Astrocyte of the spinal cord (primary cell): ENCODE data around the gene SPAAR.
"Not testable (repeated sequence)": the region's sequence is repeated elsewhere in the genome, so short reads cannot be mapped to it uniquely, and the experiment has no call there.

Experiments
- DNase-seq: peaks from one replicate; pipeline ENCODE4 v3.0.0; 2011; ENCODE audit warnings: low read depth, low spot score
- H3K4me3 ChIP-seq: 2 replicates; pipeline ENCODE4 v1.5.1; 2011; ENCODE audit warnings: low read depth, mild to moderate bottlenecking, low read length, moderate library complexity
- CTCF ChIP-seq: IDR thresholded peaks from 2 replicates; pipeline ENCODE4 v1.5.1; 2012; ENCODE audit warnings: low read depth, mild to moderate bottlenecking, low read length, inconsistent platforms
- in situ Hi-C: cut with HindIII; loops from 2 replicates; pipeline ENCODE4 v1.10.0; 2017; ENCODE audit warnings: low sequenced_read_pairs

SPAAR gene

DNA sequence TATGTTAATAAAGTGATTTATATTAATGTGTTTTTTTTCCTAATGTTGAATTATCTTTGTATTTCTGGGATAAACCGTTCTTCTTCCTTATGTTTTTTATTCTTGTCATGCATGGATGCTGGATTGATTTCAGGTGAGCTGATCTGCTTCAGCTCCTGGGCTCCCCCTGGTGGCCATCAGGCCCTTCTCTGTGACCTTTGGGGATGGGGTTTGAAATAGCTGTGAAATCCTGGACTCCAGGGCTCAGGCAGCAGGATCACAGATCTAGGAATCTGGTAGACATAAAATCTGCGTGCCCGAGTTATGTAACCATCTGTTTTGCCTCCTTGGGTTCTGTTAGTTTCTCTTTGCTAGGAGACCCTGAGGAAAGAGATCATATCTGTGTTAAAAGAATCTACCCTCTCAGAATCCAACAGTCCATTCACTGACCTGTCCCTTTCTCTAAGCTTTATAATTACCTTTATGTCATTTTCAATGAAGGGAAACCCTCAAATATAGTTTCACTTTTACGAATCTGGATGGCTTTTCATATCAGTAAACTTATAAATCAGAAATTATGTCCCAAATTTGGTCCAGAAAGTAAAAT lies 26.9 kb upstream of the SPAAR start:
- in situ Hi-C loops: no loop called here
- TF ChIP-seq CTCF: peak; percentile 98
- peak; percentile 76 for DNase-seq
- H3K4me3 ChIP-seq: no peak overlapping the region

DNA sequence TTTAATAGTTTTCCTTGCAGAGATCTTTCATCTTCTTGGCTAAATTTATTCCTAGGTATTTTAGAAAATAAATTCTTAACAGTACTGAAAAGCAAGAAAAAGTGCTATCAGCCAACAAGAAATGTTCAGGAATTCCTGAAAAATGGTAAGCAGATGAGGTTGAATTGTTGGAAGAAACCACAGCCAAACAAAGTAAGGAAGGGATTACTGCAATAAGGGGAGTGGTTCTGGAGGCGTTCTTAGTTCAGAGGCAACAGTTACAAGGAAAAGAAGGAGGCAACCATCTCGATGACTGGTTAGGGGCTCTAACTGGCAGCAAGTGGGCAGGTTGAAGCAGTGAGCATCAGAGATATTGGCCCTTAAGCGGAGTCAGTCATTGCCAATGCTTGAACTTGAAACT lies 26.3 kb upstream of the SPAAR start:
- in situ Hi-C loops: no loop called here
- no peak overlapping the region for H3K4me3 ChIP-seq
- no peak for TF ChIP-seq CTCF
- DNase-seq: no peak

- H3K4me3 ChIP-seq, DNase-seq, in situ Hi-C loops: not testable (repeated sequence)
These were observed 24.4 kb upstream of the SPAAR start for GRCh38 chr9:35884908-35885307.

GRCh38 chr9:35891646-35892045 lies 17.6 kb upstream of the SPAAR start:
- in situ Hi-C loops: no loop called here
- no peak for DNase-seq
- no peak overlapping the region for H3K4me3 ChIP-seq
- TF ChIP-seq CTCF: no peak

- in situ Hi-C loops: no loop called here
- no peak for DNase-seq
- no peak overlapping the region for H3K4me3 ChIP-seq
- TF ChIP-seq CTCF: no peak
These were observed 17.2 kb upstream of the SPAAR start for GRCh38 chr9:35892051-35892450.

- no peak for DNase-seq
- no peak overlapping the region for H3K4me3 ChIP-seq
- in situ Hi-C loops: no loop called here
- TF ChIP-seq CTCF: no peak
These were observed 12.7 kb upstream of the SPAAR start for GRCh38 chr9:35896570-35896969.

DNA sequence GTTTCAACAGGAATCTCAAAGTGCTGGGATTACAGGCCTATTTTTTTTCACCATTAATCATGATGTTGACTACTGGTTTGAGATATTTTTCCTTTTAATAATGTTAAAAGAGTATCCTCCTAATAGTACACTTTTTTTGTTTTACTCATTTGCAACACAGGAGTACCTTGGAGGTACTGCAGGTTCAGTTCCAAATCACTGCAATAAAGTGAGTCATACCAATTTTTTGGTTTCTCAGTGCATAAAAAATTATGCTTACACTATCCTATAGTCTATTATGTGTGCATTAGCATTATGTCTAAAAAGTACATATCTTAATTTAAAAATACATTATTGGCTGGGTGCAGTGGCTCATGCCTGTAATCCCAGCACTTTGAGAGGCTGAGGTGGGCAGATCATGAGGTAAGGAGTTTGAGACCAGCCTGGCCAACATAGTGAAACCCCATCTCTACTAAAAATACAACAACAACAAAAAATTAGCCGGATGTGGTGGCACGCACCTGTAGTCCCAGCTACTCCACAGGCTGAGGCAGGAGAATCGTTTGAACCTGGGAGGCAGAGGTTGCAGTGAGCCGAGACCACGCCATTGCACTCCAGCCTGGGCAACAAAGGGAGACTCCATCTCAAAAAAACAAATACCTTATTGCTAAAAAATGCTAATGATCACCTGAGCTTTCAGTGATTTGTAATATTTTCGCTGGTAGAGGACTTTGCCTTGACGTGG lies 11.8 kb upstream of the SPAAR start:
- H3K4me3 ChIP-seq, in situ Hi-C loops, DNase-seq: not testable (repeated sequence)
